Neuron (in vitro differentiated cells): ENCODE results near the gene EDAR.

Source experiments
- H2AFZ ChIP-seq: one replicate; pipeline ENCODE4 v1.6.1; 2013; ENCODE audit warnings: low read depth, mild to moderate bottlenecking, inconsistent platforms, low read length, moderate library complexity
- H3K27me3 ChIP-seq: one replicate; pipeline ENCODE4 v1.6.1; 2013; ENCODE audit warnings: low read length; ENCODE audit not compliant: insufficient read depth
- H3K36me3 ChIP-seq: one replicate; pipeline ENCODE4 v1.6.1; 2013; ENCODE audit warnings: low read length; ENCODE audit not compliant: insufficient read depth
- H3K4me1 ChIP-seq: one replicate; pipeline ENCODE4 v1.6.1; 2013; ENCODE audit warnings: low read length; ENCODE audit not compliant: insufficient read depth
- H3K4me3 ChIP-seq: 2 replicates; pipeline ENCODE4 v1.5.1; 2013; ENCODE audit warnings: mild to moderate bottlenecking, low read length, moderate library complexity
- H3K9me3 ChIP-seq: one replicate; pipeline ENCODE4 v1.6.1; 2013; ENCODE audit warnings: low read length

The EDAR gene

DNA sequence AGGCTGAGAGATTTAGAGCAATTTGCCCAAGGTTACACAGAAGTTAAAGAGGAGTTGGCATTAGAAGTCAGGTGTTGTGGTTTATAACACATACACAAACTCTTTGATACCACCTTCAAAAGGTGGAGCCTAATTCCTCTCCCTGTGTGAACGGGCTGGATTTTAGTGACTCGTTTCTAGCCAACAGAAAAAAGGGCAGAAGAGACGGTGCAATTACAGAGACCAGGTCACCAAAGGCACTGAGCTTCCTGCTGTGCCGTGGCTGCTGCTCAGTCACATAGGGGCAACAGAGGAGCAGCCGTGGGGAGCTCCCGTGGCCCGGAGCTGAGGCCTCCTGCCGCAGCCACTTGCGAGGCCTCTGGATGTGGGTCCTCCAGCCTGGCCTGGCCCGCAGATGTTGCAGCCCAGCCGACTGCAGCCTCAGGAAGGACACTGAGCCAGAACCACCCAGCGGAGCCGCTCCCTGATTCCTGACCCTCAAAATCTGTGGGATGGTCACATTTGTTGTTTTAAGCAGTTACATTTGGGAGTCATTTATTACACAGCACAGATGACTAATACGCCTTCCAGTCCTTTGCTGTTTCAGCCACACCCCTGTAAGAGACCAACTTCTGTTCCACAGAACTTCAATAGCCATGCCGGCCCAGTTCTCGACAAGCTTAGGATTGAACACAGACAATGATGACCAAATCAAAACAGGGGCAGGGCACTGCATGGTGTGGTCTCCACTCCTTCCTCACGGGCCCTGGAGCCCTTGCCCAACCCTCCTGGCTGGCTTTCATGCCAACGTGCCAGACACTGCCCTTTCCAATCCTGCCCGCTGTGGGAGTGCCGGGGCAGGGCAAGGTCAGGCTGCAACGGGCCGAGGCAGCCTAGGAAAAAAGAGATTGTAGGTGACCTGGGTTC, 17.1 kb downstream of the EDAR start:
- no peaks in the 10 kb centered on the region for H3K9me3 ChIP-seq
- H2AFZ ChIP-seq, result no peak overlapping the region
- H3K36me3 ChIP-seq, result no peaks in the 10 kb centered on the region
- H3K27me3 ChIP-seq, result peaks cover 7% of the 10 kb centered on the region
- H3K4me3 ChIP-seq, result no peak overlapping the region
- H3K4me1 ChIP-seq, result no peaks in the 10 kb centered on the region

GRCh38 chr2:108970369-108970768, 18.7 kb downstream of the EDAR start:
- Histone ChIP-seq H2AFZ (no peak overlapping the region), H3K9me3 (no peaks in the 10 kb centered on the region), H3K4me1 (no peaks in the 10 kb centered on the region), H3K36me3 (no peaks in the 10 kb centered on the region), H3K4me3 (no peak overlapping the region), H3K27me3 (peaks cover 11% of the 10 kb centered on the region)

DNA sequence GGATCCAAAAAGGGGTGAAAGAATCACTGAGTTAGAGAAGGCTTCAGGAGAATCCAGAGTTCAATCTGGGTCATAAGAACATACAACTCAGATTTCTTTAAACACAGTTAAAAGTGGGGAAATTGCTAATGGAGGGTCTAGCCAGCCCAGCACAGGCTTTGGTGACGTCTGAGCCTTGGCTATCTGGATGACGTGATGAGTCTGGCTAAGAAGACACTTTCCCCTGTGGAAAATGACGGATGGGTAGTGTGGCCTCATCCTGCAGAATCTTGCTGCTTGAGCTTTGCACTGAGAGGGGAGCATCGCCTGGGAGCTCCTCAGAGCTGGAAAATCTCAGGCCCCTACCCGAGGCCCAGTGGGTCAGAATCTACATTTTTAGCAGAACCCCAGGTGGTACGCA, 19.2 kb downstream of the EDAR start:
- Histone ChIP-seq H3K36me3 (no peaks in the 10 kb centered on the region), H3K4me3 (no peak overlapping the region), H3K4me1 (no peaks in the 10 kb centered on the region), H2AFZ (no peak overlapping the region), H3K27me3 (peaks cover 11% of the 10 kb centered on the region), H3K9me3 (no peaks in the 10 kb centered on the region)

DNA sequence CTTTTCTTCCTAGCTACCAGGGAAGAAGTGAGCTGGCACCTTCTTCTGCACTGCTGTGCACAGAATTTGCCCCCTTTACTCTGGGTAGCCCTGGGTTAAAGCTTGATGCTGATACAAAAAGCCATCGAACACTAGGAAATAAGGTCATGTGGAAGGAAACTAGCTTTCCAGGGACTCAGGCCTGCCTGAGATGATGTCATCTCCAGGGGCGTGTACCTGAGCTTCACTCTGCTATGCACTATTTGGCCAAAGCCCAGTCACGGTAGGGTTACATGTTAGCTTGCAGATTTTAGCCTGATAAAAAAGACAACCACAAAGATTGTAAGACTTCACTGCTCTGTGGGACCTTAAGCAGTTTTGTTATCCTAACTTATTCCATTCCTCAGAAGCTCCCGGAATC, 20.4 kb downstream of the EDAR start:
- H3K27me3 ChIP-seq, result peaks cover 11% of the 10 kb centered on the region

DNA sequence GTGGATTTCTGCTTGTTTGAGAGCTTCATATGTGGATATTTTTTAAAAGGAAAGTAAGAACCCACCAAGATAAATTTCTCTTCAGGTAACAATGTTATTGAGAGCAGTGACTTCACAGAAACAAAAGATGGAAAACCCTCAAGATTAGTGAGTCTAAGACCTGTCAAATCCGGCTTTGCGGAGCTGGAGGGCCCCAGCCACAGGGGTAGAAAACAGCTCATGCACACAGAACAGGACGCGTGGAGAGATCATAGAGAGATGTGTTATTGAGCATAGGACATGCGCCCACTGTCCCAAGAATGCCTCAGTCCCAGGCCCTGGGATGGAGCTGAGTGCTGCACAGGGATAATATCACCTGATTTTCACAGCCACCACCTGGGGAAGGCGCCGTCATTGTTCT, 21.3 kb downstream of the EDAR start:
- H3K27me3 ChIP-seq, result peaks cover 11% of the 10 kb centered on the region
- H2AFZ ChIP-seq, result no peak overlapping the region
- H3K36me3 ChIP-seq, result no peaks in the 10 kb centered on the region
- no peaks in the 10 kb centered on the region for H3K9me3 ChIP-seq
- no peak overlapping the region for H3K4me3 ChIP-seq
- H3K4me1 ChIP-seq, result no peaks in the 10 kb centered on the region

More for the DNA sequence above, 20.4 kb downstream of the EDAR start:
- H3K36me3 ChIP-seq, result no peaks in the 10 kb centered on the region
- no peaks in the 10 kb centered on the region for H3K4me1 ChIP-seq
- H2AFZ ChIP-seq, result no peak overlapping the region
- H3K9me3 ChIP-seq, result no peaks in the 10 kb centered on the region
- H3K4me3 ChIP-seq, result no peak overlapping the region

DNA sequence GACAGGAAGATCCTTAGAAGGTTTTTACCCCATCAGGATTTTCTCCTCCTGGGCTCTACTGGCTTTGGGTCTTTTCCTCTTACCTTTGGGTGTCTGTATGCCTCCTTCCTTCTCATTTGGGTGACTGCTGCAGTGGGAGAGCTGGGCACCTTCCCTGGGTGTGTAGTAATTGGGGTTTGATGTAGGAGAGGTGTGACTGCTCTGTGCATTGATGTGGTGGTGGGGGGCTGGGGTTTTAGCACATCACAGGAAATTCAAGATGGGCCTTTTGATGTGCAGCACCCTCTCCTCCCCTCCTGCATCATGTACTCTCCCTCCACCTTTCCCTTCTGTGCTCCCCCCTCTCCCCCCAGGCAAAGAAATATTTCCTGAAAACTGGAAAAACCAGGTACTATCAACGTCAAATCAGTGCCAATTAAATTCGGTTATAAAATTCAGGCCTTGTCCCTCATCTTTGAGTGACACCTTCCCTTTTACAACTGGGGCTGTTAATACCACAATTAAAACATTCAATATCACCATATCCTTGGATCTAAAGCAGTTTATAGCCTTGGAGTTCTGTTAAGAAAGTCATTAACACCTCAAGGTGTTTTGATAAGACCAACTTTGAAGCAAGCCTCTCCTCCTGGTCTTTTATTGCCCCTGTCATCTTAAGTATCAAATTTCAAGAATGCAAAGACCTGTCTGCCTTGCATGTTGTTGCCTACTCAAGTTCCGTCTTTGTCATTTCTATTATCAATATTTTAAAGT, 23.3 kb downstream of the EDAR start:
- Histone ChIP-seq H3K27me3 (peaks cover 11% of the 10 kb centered on the region), H3K4me3 (no peak overlapping the region)

GRCh38 chr2:108963057-108963456, 26.0 kb downstream of the EDAR start:
- no peak overlapping the region for H3K4me3 ChIP-seq
- no peaks in the 10 kb centered on the region for H3K9me3 ChIP-seq
- H3K27me3 ChIP-seq, result peaks cover 11% of the 10 kb centered on the region
- H3K4me1 ChIP-seq, result no peaks in the 10 kb centered on the region
- no peak overlapping the region for H2AFZ ChIP-seq
- H3K36me3 ChIP-seq, result no peaks in the 10 kb centered on the region

More for the DNA sequence above, 23.3 kb downstream of the EDAR start:
- H3K9me3 ChIP-seq, result no peaks in the 10 kb centered on the region
- H3K4me1 ChIP-seq, result no peaks in the 10 kb centered on the region
- no peak overlapping the region for H2AFZ ChIP-seq
- H3K36me3 ChIP-seq, result no peaks in the 10 kb centered on the region

DNA sequence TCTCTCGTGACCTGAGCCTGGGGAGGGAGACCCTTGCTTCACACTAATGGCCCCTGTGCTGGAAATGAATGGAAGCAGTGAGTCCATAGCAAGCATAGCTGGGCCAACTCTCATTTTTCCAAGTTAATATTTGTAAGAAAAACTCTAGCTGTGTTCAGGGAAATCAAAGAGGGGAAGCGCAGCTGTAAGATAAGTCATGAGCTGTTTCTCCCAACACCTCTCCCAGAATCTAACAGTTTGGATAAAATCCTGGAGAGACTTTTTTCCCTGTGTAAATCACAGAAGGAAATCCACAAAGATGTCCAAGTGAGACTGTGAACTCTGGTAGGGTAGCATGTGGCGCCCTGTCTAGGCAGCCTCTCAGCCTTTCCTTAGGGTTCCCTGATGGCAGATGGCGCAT, 27.2 kb downstream of the EDAR start:
- H3K27me3 ChIP-seq, result peaks cover 8% of the 10 kb centered on the region
- H3K4me3 ChIP-seq, result no peak overlapping the region

DNA sequence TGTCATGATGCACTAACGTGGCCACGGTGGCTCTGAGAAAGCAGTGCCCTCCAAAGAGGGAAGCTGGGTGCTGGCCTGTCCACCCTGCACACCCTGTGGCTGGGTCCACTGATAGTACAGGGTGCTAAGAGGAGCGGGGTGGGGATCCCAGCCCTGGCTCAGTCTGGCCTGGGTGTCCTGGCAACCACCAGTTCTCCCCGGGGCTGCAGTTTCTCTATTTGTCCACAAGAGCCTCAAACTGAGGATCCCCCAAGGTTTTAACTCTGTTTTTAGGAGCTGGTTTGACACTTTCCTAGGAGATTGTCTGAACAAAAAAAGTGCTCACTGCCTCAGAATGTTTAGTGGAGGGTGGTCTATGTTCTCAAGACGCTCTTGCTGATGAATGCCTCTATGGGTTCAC, 29.0 kb downstream of the EDAR start:
- Histone ChIP-seq H3K4me3 (no peak overlapping the region), H3K27me3 (peaks cover 4% of the 10 kb centered on the region), H2AFZ (no peak overlapping the region), H3K4me1 (no peaks in the 10 kb centered on the region), H3K9me3 (no peaks in the 10 kb centered on the region), H3K36me3 (no peaks in the 10 kb centered on the region)

More for the DNA sequence above, 27.2 kb downstream of the EDAR start:
- Histone ChIP-seq H3K36me3 (no peaks in the 10 kb centered on the region), H3K9me3 (no peaks in the 10 kb centered on the region), H2AFZ (no peak overlapping the region), H3K4me1 (no peaks in the 10 kb centered on the region)

DNA sequence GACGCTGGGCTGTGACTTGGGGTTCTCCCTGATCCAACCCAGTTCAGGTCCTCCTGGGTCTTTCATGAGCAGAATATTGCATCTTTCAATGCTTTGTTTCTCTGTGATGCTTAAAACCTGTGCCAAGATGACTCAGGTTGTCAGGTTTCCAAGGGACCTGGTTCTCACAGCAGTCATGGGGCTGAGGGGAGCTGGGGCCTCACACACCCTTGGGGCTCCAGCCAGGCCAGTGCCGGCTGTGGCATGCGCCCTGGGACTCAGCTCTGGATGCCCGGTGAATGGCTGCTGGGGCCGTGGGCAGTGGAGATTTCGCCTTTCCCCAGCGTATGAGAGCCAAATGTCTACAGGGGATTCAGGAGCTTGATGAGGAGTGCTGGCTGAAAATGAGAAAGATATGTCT, 29.6 kb downstream of the EDAR start:
- Histone ChIP-seq H2AFZ (no peak overlapping the region), H3K4me3 (no peak overlapping the region), H3K27me3 (peaks cover 4% of the 10 kb centered on the region), H3K9me3 (no peaks in the 10 kb centered on the region), H3K4me1 (no peaks in the 10 kb centered on the region), H3K36me3 (no peaks in the 10 kb centered on the region)

- peaks cover 4% of the 10 kb centered on the region for H3K27me3 ChIP-seq
- H3K36me3 ChIP-seq, result no peaks in the 10 kb centered on the region
- H3K4me3 ChIP-seq, result no peak overlapping the region
- H3K4me1 ChIP-seq, result no peaks in the 10 kb centered on the region
- H2AFZ ChIP-seq, result no peak overlapping the region
- no peaks in the 10 kb centered on the region for H3K9me3 ChIP-seq
Measured at GRCh38 chr2:108958632-108959341, 30.2 kb downstream of the EDAR start.

DNA sequence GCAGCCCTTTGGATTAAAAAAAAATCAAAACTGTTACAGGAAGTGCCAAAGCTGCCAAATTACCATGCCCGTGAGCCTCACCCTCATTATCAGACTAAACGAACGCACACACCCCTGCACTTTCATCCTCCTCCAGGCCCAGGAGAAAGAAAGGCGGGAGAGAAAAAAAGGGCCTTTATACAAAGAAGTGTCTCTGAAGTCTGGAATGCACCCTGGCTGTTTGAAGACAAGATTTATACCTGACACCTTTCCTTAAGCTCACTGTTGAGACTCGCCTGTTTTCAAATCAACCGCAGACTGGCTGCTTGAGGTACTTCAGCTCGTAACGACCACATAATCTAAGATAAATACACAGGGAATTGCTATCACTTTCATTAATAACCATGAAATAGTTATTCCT, 31.0 kb downstream of the EDAR start:
- Histone ChIP-seq H3K4me1 (no peaks in the 10 kb centered on the region), H3K27me3 (peaks cover 4% of the 10 kb centered on the region), H3K36me3 (no peaks in the 10 kb centered on the region)

DNA sequence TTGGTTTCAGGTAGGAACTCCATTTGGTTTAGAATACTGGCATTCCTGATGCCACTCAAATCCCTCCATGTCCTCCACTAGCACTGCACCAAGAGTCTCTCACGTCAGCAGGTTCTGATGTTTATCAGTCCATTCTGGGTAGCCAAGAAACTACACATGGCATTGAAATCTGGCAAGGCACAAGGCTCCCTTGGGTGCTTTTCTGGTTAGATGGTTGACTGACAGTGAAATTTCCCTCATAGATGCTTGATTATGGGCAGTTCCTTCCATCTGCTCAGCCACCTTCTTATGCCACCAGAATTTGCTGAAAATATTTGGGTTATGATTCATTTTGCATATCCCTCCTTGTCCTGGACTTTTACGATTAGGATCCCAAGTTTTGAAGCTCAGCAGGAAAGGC, 32.6 kb downstream of the EDAR start:
- H3K4me3 ChIP-seq, result no peak overlapping the region
- H3K36me3 ChIP-seq, result no peaks in the 10 kb centered on the region
- no peaks in the 10 kb centered on the region for H3K9me3 ChIP-seq
- no peaks in the 10 kb centered on the region for H3K4me1 ChIP-seq
- peaks cover 4% of the 10 kb centered on the region for H3K27me3 ChIP-seq
- H2AFZ ChIP-seq, result no peak overlapping the region

More for the DNA sequence above, 31.0 kb downstream of the EDAR start:
- no peaks in the 10 kb centered on the region for H3K9me3 ChIP-seq
- no peak overlapping the region for H3K4me3 ChIP-seq
- H2AFZ ChIP-seq, result no peak overlapping the region
